MM.1S (cell line): ENCODE data around the gene NAA60.

ENCODE experiments used
- DNase-seq: peaks from one replicate; pipeline ENCODE4 v3.0.0-alpha.2; 2015
- H2AFZ ChIP-seq: fragments of 300-600 bp; sonication (generic); 2 replicates; pipeline ENCODE4 v1.6.0; 2016; ENCODE audit warnings: antibody characterized with exemption, low read length
- H3F3A ChIP-seq: fragments of 300-600 bp; sonication (generic); 2 replicates; pipeline ENCODE4 v1.6.1; 2016; ENCODE audit warnings: mild to moderate bottlenecking, antibody characterized with exemption, low read length, moderate library complexity, mixed read lengths; ENCODE audit not compliant: insufficient read depth
- H3K27ac ChIP-seq: fragments of 300-600 bp; sonication (generic); 2 replicates; pipeline ENCODE4 v1.5.1; 2016; ENCODE audit warnings: mild to moderate bottlenecking, low read length
- H3K27me3 ChIP-seq: fragments of 300-600 bp; sonication (generic); replicated peaks from 2 replicates; pipeline ENCODE4 v1.6.0; 2016; ENCODE audit warnings: low read length; ENCODE audit not compliant: insufficient read depth
- H3K36me3 ChIP-seq: fragments of 300-600 bp; sonication (generic); replicated peaks from 2 replicates; pipeline ENCODE4 v1.6.1; 2016; ENCODE audit warnings: mild to moderate bottlenecking, low read length, mixed read lengths; ENCODE audit not compliant: insufficient read depth
- H3K4me1 ChIP-seq: fragments of 300-600 bp; sonication (generic); 2 replicates; pipeline ENCODE4 v1.6.1; 2016; ENCODE audit warnings: low read length, mixed read lengths
- H3K4me2 ChIP-seq: fragments of 300-600 bp; sonication (generic); 2 replicates; pipeline ENCODE4 v1.6.0; 2016; ENCODE audit warnings: low read depth, low read length
- H3K4me3 ChIP-seq: fragments of 300-600 bp; sonication (generic); 2 replicates; pipeline ENCODE4 v1.5.1; 2016; ENCODE audit warnings: low read length, mixed read lengths
- H3K79me2 ChIP-seq: fragments of 300-600 bp; sonication (generic); 2 replicates; pipeline ENCODE4 v1.6.1; 2016; ENCODE audit warnings: mixed run types, low read length, mixed read lengths
- H3K9ac ChIP-seq: fragments of 300-600 bp; sonication (generic); 2 replicates; pipeline ENCODE4 v1.6.1; 2016; ENCODE audit warnings: low read length, mixed read lengths
- H3K9me2 ChIP-seq: fragments of 300-600 bp; sonication (generic); replicated peaks from 2 replicates; pipeline ENCODE4 v1.6.1; 2016; ENCODE audit warnings: mild to moderate bottlenecking, low read length, mixed read lengths; ENCODE audit not compliant: insufficient read depth
- H3K9me3 ChIP-seq: fragments of 300-600 bp; sonication (generic); replicated peaks from 2 replicates; pipeline ENCODE4 v1.6.1; 2016; ENCODE audit warnings: mild to moderate bottlenecking, low read length, mixed read lengths; ENCODE audit not compliant: insufficient read depth
- H4K20me1 ChIP-seq: fragments of 300-600 bp; sonication (generic); 2 replicates; pipeline ENCODE4 v1.6.1; 2016; ENCODE audit warnings: mild to moderate bottlenecking, low read length, moderate library complexity, mixed read lengths; ENCODE audit not compliant: insufficient read depth
- EZH2 ChIP-seq: fragments of 300-600 bp; sonication (generic); optimal IDR thresholded peaks from 2 replicates; pipeline ENCODE3; 2017; ENCODE audit warnings: low read depth, mild to moderate bottlenecking, antibody characterized with exemption, low read length, mixed read lengths
- EZH2phosphoT487 ChIP-seq: fragments of 300-600 bp; sonication (generic); IDR thresholded peaks from 2 replicates; pipeline ENCODE4 v1.6.1; 2018; ENCODE audit warnings: antibody characterized with exemption, low read length
- TF ChIP-seq, protein P1 (sequence below): fragments of 300-600 bp; sonication (generic); IDR thresholded peaks from 2 replicates; pipeline ENCODE4 v1.5.1; 2016; ENCODE audit warnings: antibody characterized with exemption, low read length, mixed read lengths

Gene NAA60

DNA sequence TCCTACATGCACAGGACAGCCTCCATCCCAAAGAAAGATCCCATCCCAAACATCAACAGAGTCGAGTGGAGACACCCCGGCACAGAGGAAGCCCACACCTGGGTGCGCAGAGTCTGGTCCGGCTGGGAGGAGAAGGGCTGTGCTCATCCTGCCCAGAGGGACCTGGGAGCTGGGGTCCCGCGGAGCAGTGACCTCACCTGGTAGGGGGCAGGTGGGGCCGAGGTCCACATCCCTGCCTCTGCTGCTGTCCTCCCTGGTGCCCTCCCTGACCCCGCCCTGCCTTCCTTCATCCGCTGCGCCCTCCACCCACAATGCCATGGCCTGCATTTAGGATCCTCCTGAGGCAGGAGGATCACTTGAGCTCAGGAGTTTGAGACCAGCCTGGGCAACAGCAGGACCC lies 48.9 kb downstream of the NAA60 start:
- Histone ChIP-seq H3K27ac (no peak overlapping the region), H3K79me2 (no peaks in the 10 kb centered on the region), H3K4me3 (no peak overlapping the region), H3K36me3 (no peaks in the 10 kb centered on the region), H3K4me1 (no peaks in the 10 kb centered on the region), H3K4me2 (no peak overlapping the region), H4K20me1 (no peaks in the 10 kb centered on the region), H3F3A (no peaks in the 10 kb centered on the region), H2AFZ (no peak overlapping the region), H3K9ac (no peak overlapping the region), H3K9me3 (no peaks in the 10 kb centered on the region), H3K9me2 (no peaks in the 10 kb centered on the region), H3K27me3 (no peaks in the 10 kb centered on the region)
- TF ChIP-seq EZH2phosphoT487 (no peak), EZH2 (no peak)
- TF ChIP-seq, protein P1, sequence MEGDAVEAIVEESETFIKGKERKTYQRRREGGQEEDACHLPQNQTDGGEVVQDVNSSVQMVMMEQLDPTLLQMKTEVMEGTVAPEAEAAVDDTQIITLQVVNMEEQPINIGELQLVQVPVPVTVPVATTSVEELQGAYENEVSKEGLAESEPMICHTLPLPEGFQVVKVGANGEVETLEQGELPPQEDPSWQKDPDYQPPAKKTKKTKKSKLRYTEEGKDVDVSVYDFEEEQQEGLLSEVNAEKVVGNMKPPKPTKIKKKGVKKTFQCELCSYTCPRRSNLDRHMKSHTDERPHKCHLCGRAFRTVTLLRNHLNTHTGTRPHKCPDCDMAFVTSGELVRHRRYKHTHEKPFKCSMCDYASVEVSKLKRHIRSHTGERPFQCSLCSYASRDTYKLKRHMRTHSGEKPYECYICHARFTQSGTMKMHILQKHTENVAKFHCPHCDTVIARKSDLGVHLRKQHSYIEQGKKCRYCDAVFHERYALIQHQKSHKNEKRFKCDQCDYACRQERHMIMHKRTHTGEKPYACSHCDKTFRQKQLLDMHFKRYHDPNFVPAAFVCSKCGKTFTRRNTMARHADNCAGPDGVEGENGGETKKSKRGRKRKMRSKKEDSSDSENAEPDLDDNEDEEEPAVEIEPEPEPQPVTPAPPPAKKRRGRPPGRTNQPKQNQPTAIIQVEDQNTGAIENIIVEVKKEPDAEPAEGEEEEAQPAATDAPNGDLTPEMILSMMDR: no peak
- no peak for DNase-seq

DNA sequence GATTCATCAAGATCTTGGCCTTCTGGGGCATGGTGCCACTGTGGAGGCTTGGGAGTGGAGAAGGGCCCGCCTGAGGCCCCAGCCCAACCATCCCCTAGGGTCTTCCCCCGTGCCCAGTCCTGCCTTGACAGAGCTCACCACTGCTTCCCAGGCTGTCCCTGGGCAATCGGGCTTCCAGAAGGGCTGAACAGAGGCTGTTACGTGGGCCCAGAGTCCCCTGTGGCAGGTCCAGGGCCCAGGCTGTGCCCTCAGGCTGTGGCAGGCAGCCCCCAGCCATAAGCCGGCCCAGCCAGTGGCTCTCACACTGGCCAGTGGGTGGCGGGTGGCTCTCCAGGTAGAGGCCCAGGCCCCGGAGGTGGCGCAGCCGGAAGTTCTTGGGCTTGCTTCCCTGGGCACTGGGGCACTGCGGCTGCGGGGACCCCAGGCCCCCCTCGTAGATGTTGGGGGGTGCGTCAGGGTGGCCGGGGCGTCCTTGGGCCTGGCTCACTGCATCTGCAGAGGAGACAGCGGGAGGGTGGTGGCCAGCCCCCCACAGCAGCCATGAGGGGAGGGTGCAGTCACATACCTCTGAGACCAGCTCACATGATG lies 51.0 kb downstream of the NAA60 start:
- no peaks in the 10 kb centered on the region for H3K27me3 ChIP-seq
- DNase-seq: no peak
- TF ChIP-seq EZH2phosphoT487 (no peak), EZH2 (no peak)
- TF ChIP-seq, protein P1: no peak
- H3K9me2 ChIP-seq: no peaks in the 10 kb centered on the region
- H3K27ac ChIP-seq: no peak overlapping the region
- H3K4me1 ChIP-seq: no peaks in the 10 kb centered on the region
- H3K4me3 ChIP-seq: no peak overlapping the region
- H4K20me1 ChIP-seq: no peaks in the 10 kb centered on the region
- no peaks in the 10 kb centered on the region for H3K9me3 ChIP-seq
- no peak overlapping the region for H3K4me2 ChIP-seq
- no peaks in the 10 kb centered on the region for H3K36me3 ChIP-seq
- no peak overlapping the region for H2AFZ ChIP-seq
- no peaks in the 10 kb centered on the region for H3F3A ChIP-seq
- H3K9ac ChIP-seq: no peak overlapping the region
- no peaks in the 10 kb centered on the region for H3K79me2 ChIP-seq

DNA sequence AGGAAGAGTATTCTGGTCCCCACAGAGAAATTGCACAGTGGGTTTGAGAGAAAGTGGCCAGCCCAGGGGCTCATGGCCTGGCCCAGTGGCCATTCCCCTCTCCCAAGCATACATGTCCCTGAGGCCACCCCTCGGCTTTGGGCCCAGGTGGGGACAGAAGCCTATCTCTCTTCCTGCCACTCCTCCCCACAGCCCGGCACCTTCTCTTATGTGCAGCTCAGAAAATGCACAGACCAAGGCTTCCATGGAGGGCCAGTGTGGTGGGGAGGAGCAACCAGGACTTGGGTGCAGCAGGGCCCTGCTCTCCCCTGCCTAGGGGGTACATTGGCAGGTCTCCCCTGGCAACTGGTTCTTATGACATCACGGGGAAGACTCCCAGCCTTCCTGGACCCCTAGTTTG lies 51.7 kb downstream of the NAA60 start, which contains the start of gene C16orf90:
C16orf90 (minus strand) TSS at position 314 of the 400 bp plus-strand sequence; CDS start at position 246, 68 bp downstream.
- no peaks in the 10 kb centered on the region for H4K20me1 ChIP-seq
- no peak within 1 kb of the TSS for H3K27ac ChIP-seq

More for the DNA sequence above, 51.7 kb downstream of the NAA60 start, which contains the start of gene C16orf90:
- no peak within 1 kb of the TSS for H2AFZ ChIP-seq
- TF ChIP-seq, protein P1: no peak
- TF ChIP-seq EZH2phosphoT487 (no peak), EZH2 (no peak)
- no peak within 1 kb of the TSS for H3K4me2 ChIP-seq
- no peaks in the 10 kb centered on the region for H3K9me2 ChIP-seq
- no peak within 1 kb of the TSS for H3K4me3 ChIP-seq
- no peaks in the 10 kb centered on the region for H3K36me3 ChIP-seq
- no peaks in the 10 kb centered on the region for H3K4me1 ChIP-seq
- no peaks in the 10 kb centered on the region for H3K9me3 ChIP-seq
- H3K79me2 ChIP-seq: no peaks in the 10 kb centered on the region
- H3F3A ChIP-seq: no peaks in the 10 kb centered on the region
- no peaks in the 10 kb centered on the region for H3K27me3 ChIP-seq
- no peak for DNase-seq
- H3K9ac ChIP-seq: no peak within 1 kb of the TSS
